ENCODE measurements around the gene SYK.

Gene SYK

DNA sequence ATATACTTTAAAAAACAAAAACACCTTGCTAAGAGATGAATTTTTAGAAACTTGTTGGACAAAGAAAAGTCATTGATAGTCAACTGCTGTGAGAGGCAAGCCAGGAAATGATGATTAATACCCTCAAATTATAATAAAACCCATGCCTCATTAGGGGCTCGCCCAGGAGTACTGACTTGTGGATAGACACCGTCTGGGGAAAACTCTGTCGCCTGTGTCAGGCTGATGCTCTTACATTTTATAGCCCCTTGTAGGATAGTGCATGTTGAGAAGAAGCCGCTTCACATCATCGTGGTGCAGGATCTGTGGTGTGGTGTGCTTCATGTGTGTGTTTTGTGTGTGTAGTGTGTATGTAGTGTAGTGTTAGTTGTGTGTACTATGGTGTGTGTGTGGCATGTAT is 39.1 kb downstream of the SYK start:
- Histone ChIP-seq H3K4me1 (ENCODE audit: control insufficient read depth, insufficient read depth, low read depth, low read length) (peaks cover 2% of the 10 kb centered on the region), H2BK5ac (ENCODE audit: low read depth, low read length, poor library complexity, severe bottlenecking) (no peak overlapping the region), H3K4me2 (ENCODE audit: low read length, poor library complexity, severe bottlenecking) (no peak overlapping the region), H3K79me1 (replicated peaks; ENCODE audit: low read length, poor library complexity, severe bottlenecking) (no peaks in the 10 kb centered on the region), H3K23ac (ENCODE audit: low read length in 2 of 2) (no peak overlapping the region), H2AK5ac (ENCODE audit: low read length, severe bottlenecking) (no peak overlapping the region), H2BK15ac (ENCODE audit: low read depth, poor library complexity, severe bottlenecking) (no peak overlapping the region), H3K4me3 (ENCODE audit: insufficient read depth in 1 of 2, low read depth in 1 of 2, low read length in 2 of 2) (no peak overlapping the region), H3K18ac (ENCODE audit: low read depth in 1 of 2, low read length in 2 of 2) (no peak overlapping the region), H3K36me3 (ENCODE audit: control insufficient read depth in 1 of 2, insufficient read depth in 2 of 2, low read depth in 1 of 2, low read length in 2 of 2) (peaks cover 0 to 15% of the 10 kb centered on the region in 2 experiments), H2AFZ (ENCODE audit: low read depth, low read length) (no peak overlapping the region), H3K9me3 (ENCODE audit: control insufficient read depth, low read length) (no peaks in the 10 kb centered on the region), H3K27ac (ENCODE audit: low read length, poor library complexity, severe bottlenecking) (no peak overlapping the region), H2BK120ac (ENCODE audit: low read depth, low read length) (no peak overlapping the region), H3K27me3 (ENCODE audit: control insufficient read depth in 1 of 2, insufficient read depth in 1 of 2, low read length in 2 of 2) (peaks cover 0 to 12% of the 10 kb centered on the region in 2 experiments), H3K14ac (ENCODE audit: low read length in 2 of 2) (no peak overlapping the region), H4K8ac (ENCODE audit: low read length) (peak overlapping the region; percentile 49), H2BK12ac (ENCODE audit: low read length in 2 of 2) (no peak overlapping the region), H4K91ac (ENCODE audit: low read length) (no peak overlapping the region), H3K9ac (ENCODE audit: low read length) (no peak overlapping the region), H3K4ac (ENCODE audit: low read depth in 1 of 2, low read length in 2 of 2) (peak overlapping the region in 1 of 2 experiments; percentile 29)
- DNase-seq = no peak
- 83% methylated on average over 5 of the region's 5 CpGs for WGBS

DNA sequence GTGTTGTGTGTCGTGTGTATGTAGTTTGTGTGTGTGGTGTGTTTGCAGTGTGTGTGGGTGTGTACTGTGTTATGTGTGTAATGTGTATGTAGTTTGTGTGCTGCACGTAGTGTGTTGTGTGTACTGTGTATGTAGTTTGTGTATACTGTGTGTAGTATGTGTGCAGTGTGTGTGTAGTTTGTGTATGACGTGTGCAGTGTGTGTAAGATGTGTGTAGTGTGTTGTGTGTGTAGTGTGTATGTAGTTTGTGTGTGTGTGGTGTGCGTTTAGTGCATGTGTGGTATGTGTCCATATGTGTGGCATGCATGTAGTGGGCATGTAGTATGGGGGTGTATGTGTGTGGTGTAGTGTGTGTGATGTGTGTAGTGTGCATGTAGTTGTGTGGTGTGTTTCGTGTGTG is 39.6 kb downstream of the SYK start:
- 93% methylated on average over 5 of the region's 5 CpGs for WGBS
- no peak overlapping the region for H3K4me2 ChIP-seq (ENCODE audit: low read length, poor library complexity, severe bottlenecking)
- H3K4me1 ChIP-seq (ENCODE audit: control insufficient read depth, insufficient read depth, low read depth, low read length) = peaks cover 2% of the 10 kb centered on the region

DNA sequence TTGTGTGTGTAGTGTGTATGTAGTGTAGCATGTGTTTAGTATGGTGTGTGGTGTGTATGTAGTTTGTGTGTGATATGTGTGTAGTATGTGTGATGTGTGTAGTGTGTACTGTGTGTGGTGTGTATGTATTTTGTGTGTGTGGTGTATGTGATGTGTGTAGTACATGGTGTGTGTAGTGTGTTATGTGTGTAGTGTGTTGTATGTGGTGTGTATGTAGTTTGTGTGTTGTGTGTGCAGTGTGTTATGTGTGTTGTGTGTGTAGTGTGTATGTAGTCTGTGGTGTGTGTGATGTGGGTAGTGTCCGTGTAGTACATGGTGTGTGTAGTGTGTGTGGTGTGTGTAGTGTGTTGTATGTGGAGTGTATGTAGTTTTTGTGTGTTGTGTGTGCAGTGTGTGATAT is 40.0 kb downstream of the SYK start:
- Histone ChIP-seq H3K36me3 (ENCODE audit: control insufficient read depth in 1 of 2, insufficient read depth in 2 of 2, low read depth in 1 of 2, low read length in 2 of 2) (peaks cover 0 to 16% of the 10 kb centered on the region in 2 experiments), H3K4me2 (ENCODE audit: low read length, poor library complexity, severe bottlenecking) (no peak overlapping the region), H3K18ac (ENCODE audit: low read depth in 1 of 2, low read length in 2 of 2) (peak overlapping the region in 1 of 2 experiments; percentile 46), H2BK5ac (ENCODE audit: low read depth, low read length, poor library complexity, severe bottlenecking) (no peak overlapping the region), H3K14ac (ENCODE audit: low read length in 2 of 2) (peak overlapping the region in 1 of 2 experiments; percentile 76), H3K4ac (ENCODE audit: low read depth in 1 of 2, low read length in 2 of 2) (no peak overlapping the region), H3K4me3 (ENCODE audit: insufficient read depth in 1 of 2, low read depth in 1 of 2, low read length in 2 of 2) (no peak overlapping the region), H2AK5ac (ENCODE audit: low read length, severe bottlenecking) (no peak overlapping the region), H2BK12ac (ENCODE audit: low read length in 2 of 2) (peak overlapping the region in 1 of 2 experiments; percentile 14), H4K91ac (ENCODE audit: low read length) (peak overlapping the region; percentile 12), H3K79me1 (replicated peaks; ENCODE audit: low read length, poor library complexity, severe bottlenecking) (no peaks in the 10 kb centered on the region), H3K9ac (ENCODE audit: low read length) (no peak overlapping the region), H4K8ac (ENCODE audit: low read length) (no peak overlapping the region), H2BK120ac (ENCODE audit: low read depth, low read length) (no peak overlapping the region), H2AFZ (ENCODE audit: low read depth, low read length) (no peak overlapping the region), H3K4me1 (ENCODE audit: control insufficient read depth, insufficient read depth, low read depth, low read length) (peaks cover 2% of the 10 kb centered on the region), H3K9me3 (ENCODE audit: control insufficient read depth, low read length) (no peaks in the 10 kb centered on the region), H2BK15ac (ENCODE audit: low read depth, poor library complexity, severe bottlenecking) (no peak overlapping the region), H3K27ac (ENCODE audit: low read length, poor library complexity, severe bottlenecking) (no peak overlapping the region), H3K23ac (ENCODE audit: low read length in 2 of 2) (no peak overlapping the region), H3K27me3 (ENCODE audit: control insufficient read depth in 1 of 2, insufficient read depth in 1 of 2, low read length in 2 of 2) (peaks cover 0 to 10% of the 10 kb centered on the region in 2 experiments)
- WGBS = 100% methylated on average over 1 of the region's 1 CpG
- DNase-seq = no peak

More for the DNA sequence above, 39.6 kb downstream of the SYK start:
- H3K18ac ChIP-seq (ENCODE audit: low read depth in 1 of 2, low read length in 2 of 2) = peak overlapping the region in 1 of 2 experiments; percentile 46
- H3K14ac ChIP-seq (ENCODE audit: low read length in 2 of 2) = peak overlapping the region in 1 of 2 experiments; percentile 76
- H2BK12ac ChIP-seq (ENCODE audit: low read length in 2 of 2) = no peak overlapping the region
- no peak overlapping the region for H2AK5ac ChIP-seq (ENCODE audit: low read length, severe bottlenecking)
- no peak overlapping the region for H3K27ac ChIP-seq (ENCODE audit: low read length, poor library complexity, severe bottlenecking)
- H3K36me3 ChIP-seq (ENCODE audit: control insufficient read depth in 1 of 2, insufficient read depth in 2 of 2, low read depth in 1 of 2, low read length in 2 of 2) = peaks cover 0 to 15% of the 10 kb centered on the region in 2 experiments
- peaks cover 0 to 10% of the 10 kb centered on the region in 2 experiments for H3K27me3 ChIP-seq (ENCODE audit: control insufficient read depth in 1 of 2, insufficient read depth in 1 of 2, low read length in 2 of 2)
- no peak overlapping the region for H3K23ac ChIP-seq (ENCODE audit: low read length in 2 of 2)
- no peaks in the 10 kb centered on the region for H3K9me3 ChIP-seq (ENCODE audit: control insufficient read depth, low read length)
- H2BK120ac ChIP-seq (ENCODE audit: low read depth, low read length) = no peak overlapping the region
- no peak overlapping the region for H2AFZ ChIP-seq (ENCODE audit: low read depth, low read length)
- no peak overlapping the region for H4K91ac ChIP-seq (ENCODE audit: low read length)
- H2BK5ac ChIP-seq (ENCODE audit: low read depth, low read length, poor library complexity, severe bottlenecking) = no peak overlapping the region
- no peak overlapping the region for H2BK15ac ChIP-seq (ENCODE audit: low read depth, poor library complexity, severe bottlenecking)
- no peaks in the 10 kb centered on the region for H3K79me1 ChIP-seq (replicated peaks; ENCODE audit: low read length, poor library complexity, severe bottlenecking)
- H4K8ac ChIP-seq (ENCODE audit: low read length) = peak overlapping the region; percentile 49
- no peak overlapping the region for H3K4me3 ChIP-seq (ENCODE audit: insufficient read depth in 1 of 2, low read depth in 1 of 2, low read length in 2 of 2)
- no peak overlapping the region for H3K4ac ChIP-seq (ENCODE audit: low read depth in 1 of 2, low read length in 2 of 2)
- DNase-seq = no peak
- no peak overlapping the region for H3K9ac ChIP-seq (ENCODE audit: low read length)

DNA sequence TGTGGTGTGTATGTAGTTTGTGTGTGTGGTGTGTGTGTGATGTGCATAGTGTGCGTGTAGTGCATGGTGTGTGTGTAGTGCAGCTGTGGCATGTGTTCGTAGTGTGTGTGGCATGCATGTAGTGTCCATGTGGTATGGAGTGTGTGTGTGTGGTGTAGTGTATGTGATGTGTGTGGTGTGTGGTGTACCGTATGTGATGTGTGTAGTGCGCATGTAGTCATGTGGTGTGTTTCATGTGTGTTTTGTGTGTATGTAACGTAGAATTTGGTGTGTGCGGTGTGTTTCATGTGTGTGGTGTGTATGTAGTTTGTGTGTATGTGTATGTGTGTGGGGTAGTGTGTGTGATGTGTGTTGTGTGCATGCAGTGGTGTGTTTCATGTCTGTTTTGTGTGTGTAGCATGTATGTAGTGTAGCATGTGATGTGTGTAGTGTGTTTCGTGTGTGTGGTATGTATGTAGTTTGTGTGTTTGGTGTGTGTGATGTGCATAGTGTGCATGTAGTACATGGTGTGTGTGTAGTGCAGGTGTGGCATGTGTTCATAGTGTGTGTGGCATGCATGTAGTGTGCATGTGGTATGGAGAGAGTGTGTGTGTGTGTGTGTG is 40.7 kb downstream of the SYK start:
- peak overlapping the region; percentile 2 to 6 for H3K18ac ChIP-seq (ENCODE audit: low read depth in 1 of 2, low read length in 2 of 2)
- H2BK15ac ChIP-seq (ENCODE audit: low read depth, poor library complexity, severe bottlenecking) = no peak overlapping the region
- no peak overlapping the region for H3K4me3 ChIP-seq (ENCODE audit: insufficient read depth in 1 of 2, low read depth in 1 of 2, low read length in 2 of 2)
- H3K79me1 ChIP-seq (replicated peaks; ENCODE audit: low read length, poor library complexity, severe bottlenecking) = no peaks in the 10 kb centered on the region
- H3K4me2 ChIP-seq (ENCODE audit: low read length, poor library complexity, severe bottlenecking) = no peak overlapping the region
- H2BK120ac ChIP-seq (ENCODE audit: low read depth, low read length) = no peak overlapping the region
- WGBS = 97% methylated on average over 7 of the region's 7 CpGs
- peaks cover 0 to 22% of the 10 kb centered on the region in 2 experiments for H3K36me3 ChIP-seq (ENCODE audit: control insufficient read depth in 1 of 2, insufficient read depth in 2 of 2, low read depth in 1 of 2, low read length in 2 of 2)
- peaks cover 0 to 11% of the 10 kb centered on the region in 2 experiments for H3K27me3 ChIP-seq (ENCODE audit: control insufficient read depth in 1 of 2, insufficient read depth in 1 of 2, low read length in 2 of 2)
- no peak overlapping the region for H2BK5ac ChIP-seq (ENCODE audit: low read depth, low read length, poor library complexity, severe bottlenecking)
- no peak overlapping the region for H3K23ac ChIP-seq (ENCODE audit: low read length in 2 of 2)
- H2AFZ ChIP-seq (ENCODE audit: low read depth, low read length) = no peak overlapping the region
- H3K9ac ChIP-seq (ENCODE audit: low read length) = no peak overlapping the region
- H3K27ac ChIP-seq (ENCODE audit: low read length, poor library complexity, severe bottlenecking) = no peak overlapping the region
- no peak overlapping the region for H3K4ac ChIP-seq (ENCODE audit: low read depth in 1 of 2, low read length in 2 of 2)
- no peak overlapping the region for H2BK12ac ChIP-seq (ENCODE audit: low read length in 2 of 2)
- H3K4me1 ChIP-seq (ENCODE audit: control insufficient read depth, insufficient read depth, low read depth, low read length) = peaks cover 2% of the 10 kb centered on the region
- peak overlapping the region in 1 of 2 experiments; percentile 27 for H3K14ac ChIP-seq (ENCODE audit: low read length in 2 of 2)
- H3K9me3 ChIP-seq (ENCODE audit: control insufficient read depth, low read length) = no peaks in the 10 kb centered on the region
- H4K91ac ChIP-seq (ENCODE audit: low read length) = peak overlapping the region; percentile 12
- no peak overlapping the region for H2AK5ac ChIP-seq (ENCODE audit: low read length, severe bottlenecking)
- no peak for DNase-seq
- no peak overlapping the region for H4K8ac ChIP-seq (ENCODE audit: low read length)

All from mesenchymal stem cell (in vitro differentiated cells and primary cell).